ENCODE results near the gene MFSD2A.
"Not testable (repeated sequence)": the region's sequence is repeated elsewhere in the genome, so short reads cannot be mapped to it uniquely, and the experiment has no call there.

Gene MFSD2A

DNA sequence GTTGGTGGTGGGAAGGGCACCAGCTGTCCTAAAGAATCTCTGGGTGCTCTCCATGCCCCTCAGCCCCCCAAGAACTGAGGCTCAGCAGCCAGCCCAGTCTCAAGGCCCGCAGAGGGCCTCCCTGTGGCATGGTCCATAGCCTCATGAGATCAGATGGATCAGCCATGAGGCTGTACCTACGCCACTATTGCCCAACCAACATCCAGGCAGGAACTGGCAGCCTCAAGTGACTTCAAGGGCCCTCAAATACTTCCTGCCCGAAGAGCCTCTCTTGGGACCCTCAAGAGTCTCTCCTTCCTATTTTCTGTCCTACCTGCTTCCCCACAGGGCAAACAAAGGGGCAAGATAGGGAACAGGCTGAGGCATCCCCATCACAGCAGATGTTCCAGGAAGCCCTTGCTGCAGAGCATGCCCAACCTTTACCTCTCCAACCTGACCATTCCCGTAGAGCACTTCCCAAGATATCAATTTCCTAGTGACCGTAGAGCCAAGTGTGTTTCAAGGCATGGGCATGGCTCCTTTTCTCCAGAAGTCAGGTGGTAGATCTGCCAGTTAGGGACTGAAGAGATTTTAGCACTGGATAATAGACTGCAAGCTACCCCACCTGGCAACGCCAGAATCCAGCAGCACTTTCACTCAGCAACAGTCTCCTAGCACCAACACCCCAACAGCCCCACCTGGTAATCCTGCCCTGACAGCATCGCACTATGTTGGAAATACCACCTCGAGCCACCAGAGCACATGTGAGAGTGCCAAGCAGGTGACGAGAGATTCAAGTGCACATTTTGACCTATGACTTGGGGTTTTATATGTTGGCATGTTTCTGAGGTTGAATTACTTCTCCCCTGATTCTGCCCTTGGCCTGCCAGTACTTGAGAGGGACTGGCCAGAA lies 13.7 kb upstream of the MFSD2A start:
- DNase-seq: no peak

DNA sequence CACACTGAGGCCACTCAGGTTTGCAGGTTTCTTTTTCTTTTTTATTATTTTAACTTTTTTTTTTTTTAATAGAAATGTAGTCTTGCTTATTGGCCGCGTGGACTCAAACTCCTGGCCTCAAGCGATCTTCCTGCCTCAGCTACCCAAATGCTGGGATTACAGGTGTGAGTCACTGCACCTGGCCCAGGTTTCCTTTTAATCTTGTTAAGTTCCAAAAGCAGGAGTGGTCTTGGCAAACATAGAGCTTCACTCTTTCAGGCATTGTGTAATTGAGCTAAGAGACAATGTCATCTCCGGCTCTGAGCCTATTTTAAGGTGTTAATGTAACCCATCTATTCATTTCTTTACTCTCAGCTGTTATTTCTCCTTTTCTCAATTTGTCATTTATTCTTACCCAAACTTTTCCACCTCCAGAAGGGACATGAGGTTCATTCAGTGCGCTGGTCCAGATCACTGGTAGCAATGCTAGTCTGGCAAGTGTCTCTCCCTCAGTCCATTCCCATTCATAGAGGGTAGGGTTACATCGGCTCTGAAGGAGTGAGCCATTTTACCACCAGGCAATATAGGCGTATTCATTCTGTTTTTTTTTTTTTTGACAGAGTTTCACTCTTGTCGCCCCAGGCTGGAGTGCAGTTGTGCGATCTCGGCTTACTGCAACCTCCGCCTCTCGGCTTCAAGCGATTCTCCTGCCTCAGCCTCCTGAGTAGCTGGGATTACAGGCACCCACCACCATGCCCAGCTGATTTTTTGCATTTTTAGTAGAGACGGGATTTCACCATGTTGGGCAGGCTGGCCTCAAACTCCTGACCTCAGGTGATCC lies 11.3 kb upstream of the MFSD2A start:
- DNase-seq: no peak

DNA sequence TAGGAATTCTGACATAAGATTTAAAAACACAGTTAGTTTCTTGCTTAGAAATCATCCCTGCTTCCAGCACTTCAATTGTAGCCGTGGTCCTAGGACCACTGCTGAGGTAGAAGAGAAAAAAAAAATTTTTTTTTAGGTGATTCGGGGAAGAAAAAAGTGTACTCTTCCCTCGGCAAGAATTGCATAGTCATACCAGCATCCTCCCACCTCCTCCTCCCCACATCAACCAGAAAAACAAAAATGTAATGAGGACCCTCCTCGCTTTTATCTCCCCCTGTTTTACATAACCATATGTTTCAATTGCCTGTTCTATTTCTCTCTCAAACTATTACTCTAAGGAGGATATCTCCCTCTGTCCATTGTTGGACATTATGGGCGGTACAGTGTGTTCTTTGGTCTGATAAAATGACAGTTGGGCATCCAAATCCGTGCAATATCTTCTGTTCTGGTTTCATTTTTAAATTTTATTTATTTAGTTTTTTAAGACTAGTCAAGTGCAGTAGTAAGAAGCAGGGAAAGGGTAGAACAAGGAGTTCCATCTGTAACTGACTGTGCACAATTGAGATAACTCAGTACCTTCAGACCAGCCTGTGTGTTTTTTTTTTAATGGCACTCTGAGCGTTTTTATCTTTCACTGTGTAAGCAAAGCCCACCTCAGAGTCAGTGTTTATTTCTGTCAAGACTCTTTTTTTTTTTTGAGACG lies 10.4 kb upstream of the MFSD2A start:
- DNase-seq: no peak

DNA sequence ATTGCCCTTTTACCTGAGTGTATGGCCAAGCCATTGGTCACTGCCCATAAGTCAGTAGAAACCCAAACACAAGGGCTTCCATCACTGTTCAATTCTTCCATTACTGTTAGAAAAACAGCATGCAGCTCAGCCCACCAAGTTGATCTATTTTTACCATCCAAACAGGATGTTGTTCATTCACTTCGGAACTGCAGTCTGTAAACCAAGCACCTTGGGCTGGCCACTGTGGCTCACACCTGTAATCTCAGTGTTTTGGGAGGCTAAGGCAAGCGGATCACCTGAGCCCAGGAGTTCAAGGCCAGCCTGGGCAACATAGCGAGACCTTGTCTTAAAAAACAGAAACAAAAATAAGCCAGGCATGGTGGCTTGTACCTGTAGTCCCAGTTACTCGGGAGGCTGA lies 8.7 kb upstream of the MFSD2A start:
- DNase-seq: no peak

DNA sequence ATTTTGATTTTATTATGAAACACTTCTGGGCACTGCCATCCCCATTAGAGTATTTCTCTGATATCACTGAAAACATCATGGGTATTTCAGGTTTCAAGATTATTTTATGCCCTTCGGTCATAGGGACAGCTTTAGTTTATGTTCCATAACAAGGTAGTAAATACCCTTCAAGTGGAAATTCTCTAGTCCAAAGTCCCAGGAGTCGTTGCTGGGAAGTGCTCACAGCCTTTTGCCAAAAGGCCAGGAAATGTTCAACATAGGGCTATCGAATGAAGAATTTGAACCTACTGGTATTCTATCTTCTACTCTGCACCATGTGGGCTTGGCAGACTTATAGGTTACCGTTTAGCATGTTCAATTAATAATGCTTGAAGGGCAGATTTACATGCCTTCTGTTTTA lies 7.7 kb upstream of the MFSD2A start:
- no peak for DNase-seq

DNA sequence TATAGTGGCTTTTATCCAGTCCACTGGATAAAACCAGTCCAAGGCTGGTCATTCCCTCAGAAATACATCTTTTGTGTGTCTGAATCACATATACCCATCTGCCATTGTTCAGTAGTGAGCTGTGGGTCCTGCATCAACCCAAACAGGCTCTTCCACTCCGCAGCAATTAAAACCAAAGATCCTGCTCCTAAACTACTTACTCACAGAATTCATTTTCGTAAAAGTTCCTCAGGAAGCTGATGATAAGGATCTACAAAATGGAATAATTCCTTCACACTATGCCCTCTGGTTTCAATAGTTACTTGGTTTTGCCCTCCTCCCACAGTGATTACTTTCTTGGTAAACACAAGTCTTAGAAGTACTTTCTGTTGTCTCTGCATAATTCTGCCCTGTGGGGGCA lies 5.1 kb upstream of the MFSD2A start:
- DNase-seq: no peak

DNA sequence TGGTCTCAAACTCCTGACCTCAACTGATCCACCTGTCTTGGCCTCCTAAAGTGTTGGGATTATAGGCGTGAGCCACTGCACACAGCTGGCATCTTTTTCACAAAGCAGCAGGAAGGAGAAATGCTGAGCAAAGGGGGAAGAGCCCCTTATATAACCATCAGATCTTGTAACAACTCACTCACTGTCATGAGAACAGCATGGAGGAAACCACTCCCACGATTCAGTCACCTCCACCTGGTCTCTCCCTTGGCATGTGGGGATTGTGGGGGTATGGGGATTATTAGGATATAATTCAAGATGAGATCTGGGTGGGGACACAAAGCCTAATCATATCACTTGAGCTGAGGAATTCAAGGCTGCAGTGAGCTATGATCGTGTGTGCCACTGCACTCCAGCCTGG lies 3.0 kb upstream of the MFSD2A start:
- no peak for DNase-seq

DNA sequence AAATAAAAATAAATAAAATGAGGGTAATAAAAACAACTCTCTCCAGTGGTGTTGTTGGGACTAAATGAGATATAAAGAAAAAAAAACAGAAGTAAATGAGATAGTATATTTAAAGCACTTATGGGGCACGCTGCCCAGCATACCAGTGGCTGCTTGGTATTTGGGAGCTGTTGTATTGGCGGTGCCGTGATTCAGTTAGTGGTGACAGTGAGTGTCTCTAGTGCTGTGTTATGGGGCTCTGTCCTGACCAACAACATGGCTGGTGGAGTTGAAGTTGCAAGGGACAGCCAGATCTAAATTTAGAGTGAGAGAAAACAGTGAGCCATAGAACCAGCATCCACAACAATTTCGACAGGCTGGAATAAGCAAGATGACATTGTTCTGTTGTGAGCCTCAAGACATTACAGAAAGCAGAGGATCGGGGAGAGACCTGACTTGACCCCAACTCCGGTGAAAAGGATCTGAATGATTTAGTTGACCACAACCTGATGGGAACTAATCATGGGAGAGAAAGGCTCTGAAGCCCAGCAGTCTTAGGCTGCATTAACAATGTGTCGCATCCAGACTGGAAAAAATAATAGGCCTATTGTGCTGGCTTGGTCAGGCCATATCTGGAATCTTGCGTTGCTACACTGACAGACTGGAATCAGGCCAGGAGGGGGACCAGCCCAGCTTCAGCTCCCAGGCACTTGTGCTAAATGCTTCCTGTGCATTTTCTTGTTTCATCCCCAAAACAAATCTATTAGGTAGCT lies 2.4 kb upstream of the MFSD2A start:
- no peak for DNase-seq

DNA sequence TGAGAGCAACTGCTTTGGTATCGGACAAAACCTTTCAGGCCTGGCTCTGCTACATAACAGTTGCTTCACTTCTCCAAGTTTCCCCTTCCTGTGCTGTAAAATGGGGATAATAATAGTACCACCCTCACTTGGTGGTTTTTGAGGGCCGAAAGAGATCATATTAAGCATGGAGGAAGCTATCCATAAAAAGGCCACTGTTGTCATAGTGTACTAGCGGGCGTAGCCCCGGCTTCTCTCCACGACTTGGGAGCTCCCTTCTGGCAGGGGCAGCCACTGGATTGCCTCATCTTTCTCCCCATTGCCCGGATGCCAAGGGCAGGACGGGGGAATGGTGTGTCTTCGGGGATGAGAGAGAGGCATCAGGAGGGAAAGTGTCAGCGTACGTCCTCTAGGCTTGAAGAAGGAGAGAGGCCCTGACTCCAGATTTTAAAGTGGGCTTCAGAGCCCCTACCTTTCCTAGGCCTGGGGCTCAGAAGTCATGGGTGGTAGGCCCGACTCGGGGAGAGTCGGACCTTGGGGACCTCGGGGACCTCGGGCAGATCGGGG lies 548 bp upstream of the MFSD2A start:
- DNase-seq: no peak

DNA sequence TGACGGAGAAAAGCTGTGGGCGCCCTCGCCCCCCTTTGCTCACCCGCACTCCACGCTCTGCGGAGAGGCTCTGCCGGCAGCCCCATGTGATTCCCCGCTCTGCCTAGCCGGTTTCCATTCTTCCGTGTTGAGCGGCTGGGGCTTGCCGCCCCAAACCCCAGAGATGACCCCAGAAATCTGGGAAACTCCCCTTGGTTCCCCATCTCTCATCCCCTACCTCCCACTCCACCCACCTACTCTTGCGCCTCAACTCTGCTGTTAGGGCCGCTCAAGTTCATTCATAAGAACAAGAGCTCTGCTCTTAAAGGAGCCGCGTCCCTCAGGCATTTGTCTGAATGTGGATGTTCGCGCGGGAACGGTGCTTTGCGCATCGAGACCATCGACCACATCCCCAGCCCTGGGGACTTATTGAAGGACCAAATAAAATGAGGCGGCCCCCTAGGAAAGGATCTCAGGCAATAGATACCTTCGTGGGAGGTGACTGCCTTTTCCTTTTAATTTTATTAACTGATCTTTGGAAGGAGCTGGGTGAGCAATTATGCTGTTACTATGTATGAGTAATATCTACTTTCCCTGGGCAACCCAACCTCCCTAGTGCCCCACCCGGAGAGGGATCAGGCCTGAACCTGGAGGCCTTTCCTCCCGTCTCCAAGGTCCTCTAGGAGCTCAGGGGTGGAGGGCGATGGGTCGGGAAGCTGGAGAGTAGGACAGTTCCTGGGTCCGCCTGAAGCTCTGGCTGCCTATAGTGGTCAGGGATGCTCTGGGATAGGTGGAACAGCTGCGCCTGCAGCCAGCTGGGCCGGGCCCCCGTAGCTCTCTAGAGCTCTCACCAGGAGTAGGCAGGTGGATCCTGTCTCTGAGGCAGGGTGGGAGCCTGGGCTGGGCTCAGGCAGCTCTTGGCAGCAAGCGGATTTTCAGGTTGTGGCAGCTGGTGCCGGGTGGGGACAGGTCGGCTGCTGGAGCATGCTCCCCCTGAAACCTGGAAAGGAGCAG lies 898 bp downstream of the MFSD2A start:
- DNase-seq: peak; percentile 81

DNA sequence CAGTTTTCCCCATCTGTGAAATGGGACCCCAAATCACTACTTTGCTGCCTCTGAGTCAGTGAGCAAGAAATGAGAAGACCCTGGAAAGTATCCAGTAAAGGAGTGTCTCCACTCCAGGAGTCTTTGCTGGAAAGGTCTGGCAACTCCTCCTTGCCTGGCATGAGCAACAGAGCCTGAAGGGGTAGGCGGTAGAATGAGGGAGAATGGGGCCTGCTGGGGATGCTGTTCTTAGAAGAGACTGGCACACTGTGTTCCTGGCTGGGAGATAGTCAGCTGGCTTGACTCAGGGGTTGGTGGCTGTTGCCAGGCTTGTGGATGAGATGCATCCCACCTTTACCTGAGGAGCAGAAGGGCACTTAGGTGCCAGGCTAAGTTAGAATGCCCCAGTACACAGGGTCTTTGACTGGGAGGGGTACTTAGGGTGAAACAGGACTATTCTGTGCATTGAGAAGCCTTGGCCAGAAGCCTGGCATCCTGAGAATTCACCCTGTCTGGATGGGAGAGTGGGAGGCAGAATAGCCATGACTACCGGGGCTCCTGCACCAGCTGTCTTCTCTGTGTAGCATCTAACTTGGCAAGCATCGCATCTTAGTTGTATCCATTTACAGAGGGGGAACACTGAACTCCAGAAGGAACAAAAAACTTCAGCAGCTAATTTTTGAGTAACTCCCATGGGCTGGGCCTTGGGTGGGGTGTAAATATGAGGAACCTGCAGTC lies 2.5 kb downstream of the MFSD2A start:
- peak; percentile 9 for DNase-seq

DNA sequence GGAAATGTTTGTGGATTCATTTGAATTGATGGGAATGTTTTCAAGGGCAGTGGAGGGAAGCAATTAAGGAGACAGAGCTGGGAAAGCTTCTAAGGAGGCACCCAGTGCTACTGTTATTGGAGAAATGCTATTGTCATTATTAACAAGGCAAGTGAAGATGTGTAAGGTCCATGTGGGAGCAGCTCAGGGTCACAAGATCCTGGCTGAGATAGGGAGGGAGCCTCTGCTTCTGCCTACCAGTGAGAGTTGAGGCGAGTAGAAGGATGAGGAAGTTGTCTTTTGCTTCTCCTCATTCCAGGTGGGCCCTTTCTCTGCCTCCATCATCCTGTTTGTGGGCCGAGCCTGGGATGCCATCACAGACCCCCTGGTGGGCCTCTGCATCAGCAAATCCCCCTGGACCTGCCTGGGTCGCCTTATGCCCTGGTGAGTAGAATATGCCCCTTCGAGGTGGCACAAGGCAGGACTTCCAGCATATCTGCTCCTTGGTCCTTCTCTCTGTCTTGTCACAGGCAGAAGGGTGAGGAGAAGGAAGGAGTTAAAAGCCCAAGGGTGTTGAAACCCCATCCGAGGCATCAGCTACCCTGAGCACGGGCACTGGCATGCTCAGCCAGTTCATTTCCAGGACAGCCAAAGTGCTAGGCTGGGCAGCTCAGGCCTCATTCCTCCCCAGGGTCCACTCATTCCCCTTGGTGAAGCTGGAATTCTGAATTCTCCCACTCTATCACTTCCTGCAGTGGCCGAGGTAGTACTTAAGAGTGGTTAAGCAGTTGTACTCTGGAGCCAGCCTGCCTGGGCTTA lies 3.7 kb downstream of the MFSD2A start:
- no peak for DNase-seq

DNA sequence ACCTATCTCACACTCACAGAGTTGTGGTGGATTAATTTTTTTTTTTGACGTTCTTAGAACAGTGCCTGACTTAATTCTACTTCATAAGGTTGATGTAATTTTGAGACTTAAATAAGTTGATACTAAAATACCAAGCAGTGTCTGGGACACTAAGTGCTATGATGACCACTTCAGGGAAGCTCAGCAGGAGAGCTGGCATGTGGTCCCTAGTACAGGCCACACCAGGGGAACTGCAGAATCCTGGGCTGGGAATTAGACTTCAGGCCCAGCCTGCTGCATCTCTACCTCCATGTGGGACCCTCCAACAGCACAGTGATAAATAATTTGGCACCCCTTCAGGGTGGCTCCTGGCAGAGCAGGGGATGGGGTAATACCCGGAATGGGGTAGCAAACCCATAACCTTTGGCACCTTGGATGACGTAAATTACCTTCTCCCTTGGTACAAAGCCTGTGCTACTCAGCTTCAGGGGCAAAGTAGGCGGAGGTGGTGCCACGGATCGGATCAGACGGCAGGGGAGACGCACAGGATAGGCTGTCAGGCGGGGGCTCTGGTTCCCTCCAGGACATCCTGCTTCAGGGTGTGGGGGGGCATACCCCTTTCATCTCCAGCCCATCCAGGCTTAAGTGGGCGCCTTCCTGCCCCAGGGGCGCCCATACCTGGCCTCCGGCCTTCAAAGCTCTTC lies 4.8 kb downstream of the MFSD2A start:
- DNase-seq: no peak

DNA sequence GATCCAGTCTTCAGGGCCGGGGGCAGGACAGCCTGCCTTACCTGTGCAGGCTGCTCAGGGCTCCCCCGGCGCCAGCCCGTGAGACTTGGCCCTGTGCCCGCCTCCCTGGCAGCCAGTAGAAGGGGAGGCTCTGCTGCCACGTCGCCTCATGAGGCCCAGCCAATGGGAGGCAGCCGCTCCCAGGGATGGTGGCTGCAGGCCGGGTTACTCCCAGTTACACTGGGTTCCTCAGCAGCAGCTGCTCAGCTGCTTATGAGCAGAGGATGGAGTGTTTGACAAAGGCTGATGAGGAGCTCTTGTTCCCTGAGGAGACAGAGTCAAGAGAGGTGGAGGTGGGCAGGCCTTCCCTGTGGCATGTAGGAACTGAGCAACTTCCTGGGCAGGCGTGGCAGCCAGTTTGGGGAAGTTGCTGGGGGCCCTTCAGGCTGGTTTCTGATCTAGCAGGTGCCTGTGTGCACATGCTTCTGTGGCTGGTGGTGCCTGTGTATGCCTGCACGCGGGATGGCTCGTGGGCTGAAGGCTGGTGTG lies 5.5 kb downstream of the MFSD2A start:
- peak; percentile 94 for DNase-seq

DNA sequence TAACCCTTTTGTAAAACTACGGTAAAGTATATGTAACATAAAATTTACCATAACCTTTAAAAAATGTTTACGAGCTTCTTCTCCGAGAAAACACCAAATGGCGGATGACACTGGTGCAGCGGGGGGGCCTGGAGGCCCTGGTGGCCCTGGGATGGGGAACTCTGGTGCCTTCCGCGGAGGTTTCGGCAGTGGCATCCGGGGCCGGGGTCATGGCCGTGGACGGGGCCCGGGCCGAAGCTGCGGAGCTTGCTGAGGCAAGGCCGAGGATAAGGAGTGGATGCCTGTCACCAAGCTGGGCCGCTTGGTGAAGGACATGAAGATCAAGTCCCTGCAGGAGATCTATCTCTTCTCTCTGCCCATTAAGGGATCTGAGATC lies 7.5 kb downstream of the MFSD2A start:
- no peak for DNase-seq

DNA sequence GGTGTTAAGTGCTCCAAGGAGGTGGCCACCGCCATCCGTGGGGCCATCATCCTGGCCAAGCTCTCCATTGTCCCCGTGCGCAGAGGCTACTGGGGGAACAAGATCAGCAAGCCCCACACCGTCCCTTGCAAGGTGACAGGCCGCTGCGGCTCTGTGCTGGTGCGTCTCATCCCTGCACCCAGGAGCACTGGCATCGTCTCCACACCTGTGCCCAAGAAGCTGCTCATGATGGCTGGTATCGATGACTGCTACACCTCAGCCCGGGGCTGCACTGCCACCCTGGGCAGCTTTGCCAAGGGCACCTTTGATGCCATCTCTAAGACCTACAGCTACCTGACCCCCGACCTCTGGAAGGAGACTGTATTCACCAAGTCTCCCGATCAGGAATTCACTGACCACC lies 8.0 kb downstream of the MFSD2A start:
- not testable (repeated sequence) for DNase-seq

DNA sequence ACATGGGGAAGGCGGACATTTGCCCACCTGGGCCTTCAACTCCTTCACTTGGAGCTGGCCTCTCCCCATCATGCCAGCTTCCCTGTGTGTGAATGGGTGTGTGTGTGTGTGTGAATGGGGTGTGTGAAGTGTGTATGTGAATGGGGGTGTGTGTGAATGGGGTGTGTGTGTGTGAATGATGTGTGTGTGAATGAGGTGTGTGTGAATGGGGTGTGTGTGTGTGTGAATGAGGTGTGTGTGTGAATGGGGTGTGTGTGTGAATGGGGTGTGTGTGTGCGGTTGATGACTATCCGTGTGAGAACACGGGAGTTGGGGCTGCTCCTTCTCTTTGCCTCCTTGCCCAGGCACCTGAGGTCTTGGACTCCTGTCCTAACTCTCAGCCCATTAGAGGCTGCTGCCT lies 9.6 kb downstream of the MFSD2A start:
- no peak for DNase-seq

DNA sequence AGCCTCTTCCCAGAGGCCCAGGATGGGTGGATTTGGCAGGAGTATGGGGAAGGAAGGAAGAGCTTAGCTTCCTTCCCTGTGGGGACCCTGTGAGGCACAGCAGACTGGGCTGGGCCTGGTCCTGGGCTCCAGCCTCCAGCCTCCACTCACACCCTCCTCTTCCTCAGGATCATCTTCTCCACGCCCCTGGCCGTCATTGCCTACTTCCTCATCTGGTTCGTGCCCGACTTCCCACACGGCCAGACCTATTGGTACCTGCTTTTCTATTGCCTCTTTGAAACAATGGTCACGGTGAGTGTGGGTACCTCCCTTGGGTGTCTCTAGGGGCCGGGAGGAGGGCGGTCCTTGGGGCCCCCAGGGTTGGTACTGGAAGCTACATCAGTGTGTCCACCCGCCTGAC lies 10.1 kb downstream of the MFSD2A start:
- DNase-seq: no peak

DNA sequence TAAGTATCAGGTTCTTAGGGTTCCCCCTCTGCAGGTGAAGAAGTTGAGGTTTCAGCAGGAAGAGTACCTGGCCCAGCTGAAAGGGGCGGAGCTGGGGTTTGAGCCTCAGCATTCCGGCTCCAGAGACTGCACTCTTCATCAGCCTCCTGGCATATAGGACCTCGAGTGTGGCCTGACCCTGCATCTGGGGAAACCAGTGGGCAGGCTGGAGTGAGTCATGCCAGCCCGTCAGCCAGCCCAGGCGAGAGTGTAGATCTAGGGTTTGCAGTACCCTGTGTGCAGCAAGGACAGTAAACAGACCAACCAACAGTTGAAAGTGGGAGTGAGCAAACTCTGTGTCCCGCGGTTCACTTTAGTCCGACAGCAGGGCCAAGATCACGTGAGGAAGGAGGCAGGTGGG lies 14.1 kb downstream of the MFSD2A start:
- no peak for DNase-seq

Measured in NCI-H2171 (cell line).